ENCODE measurements around the gene FAM163A. TPM values are rescaled to one million over a fixed set of nuclear protein-coding genes. Genes with fewer than 3 reads are reported as not detected.

Gene FAM163A
- total RNA-seq, 1 experiment from 2014 or later = not detected

DNA sequence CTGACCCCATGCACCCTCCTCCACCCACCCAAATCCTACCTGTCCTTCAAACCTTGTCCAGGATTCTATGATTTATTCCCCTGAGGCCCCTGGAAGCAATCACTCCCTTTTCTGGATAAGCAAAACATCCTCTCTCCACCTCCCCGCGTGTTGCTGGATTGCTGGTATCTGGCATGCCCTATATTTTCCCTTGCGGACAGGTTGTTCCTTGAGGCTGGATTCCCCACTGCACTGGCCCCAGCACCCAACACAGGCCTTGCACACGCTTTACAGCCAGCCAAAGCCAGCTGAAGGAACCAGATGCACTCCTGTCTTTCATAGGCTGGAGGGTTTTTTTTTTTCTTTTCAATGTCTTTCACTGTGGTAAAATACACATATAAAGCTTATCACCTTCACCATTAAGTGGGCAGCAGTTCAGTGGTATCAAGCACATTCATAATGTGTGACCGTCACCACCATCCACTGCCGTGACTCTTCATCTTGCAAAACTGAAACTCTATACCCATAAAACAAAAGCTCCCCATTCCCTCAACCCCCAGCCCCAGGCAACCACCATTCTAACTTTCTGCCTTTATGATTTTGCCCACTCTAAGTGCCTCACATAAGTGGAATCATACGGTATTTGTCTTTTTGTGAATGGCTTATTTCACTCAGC, 83.7 kb downstream of the FAM163A start:
- Histone ChIP-seq H3K4me1 (ENCODE audit: control insufficient read depth in 1 of 2, insufficient read depth in 2 of 2, low read length in 2 of 2) (peaks cover 0 to 6% of the 10 kb centered on the region in 2 experiments; a peak in 1 of 4 replicates), H3K4me3 (replicated peaks in 1 of 2; ENCODE audit: low read depth in 1 of 2, low read length in 2 of 2) (no peak overlapping the region), H3K36me3 (ENCODE audit: control insufficient read depth in 1 of 2, insufficient read depth in 2 of 2, low read length in 2 of 2) (no peaks in the 10 kb centered on the region), H3K27me3 (ENCODE audit: insufficient read depth, low read length) (no peaks in the 10 kb centered on the region), H3K27ac (ENCODE audit: low read depth, low read length) (no peak overlapping the region), H3K9ac (ENCODE audit: low read length) (no peak overlapping the region), H2AFZ (ENCODE audit: low read depth, low read length, poor library complexity, severe bottlenecking) (no peak overlapping the region), H3K9me2 (ENCODE audit: insufficient read depth) (no peaks in the 10 kb centered on the region), H4K20me1 (ENCODE audit: insufficient read depth) (no peaks in the 10 kb centered on the region), H3K79me2 (ENCODE audit: insufficient read depth, low read length) (no peaks in the 10 kb centered on the region), H3K9me3 (ENCODE audit: control insufficient read depth in 1 of 2, insufficient read depth in 1 of 2, low read depth in 1 of 2, low read length in 2 of 2) (no peaks in the 10 kb centered on the region), H3K4me2 (ENCODE audit: low read length) (no peak overlapping the region)
- ChIA-PET RAD21 (ENCODE audit: low non-redundant PET in 1 of 2, low total read pairs in 2 of 2, uncharacterized antibody in 2 of 2, unreplicated experiment in 2 of 2) (no interaction called here), POLR2A (no interaction called here), CTCF (no interaction called here)
- intact Hi-C loops (cut with micrococcal nuclease) = no loop called here
- ATAC-seq = no peak
- no TSS peak for BruUV-seq (replicated peaks)
- TF ChIP-seq FOSL1 (IDR thresholded peaks at IDR 0.05; ENCODE audit: low read depth) = no peak
- no peak for TF ChIP-seq ELF1 (IDR thresholded peaks at IDR 0.05; ENCODE audit: borderline replicate concordance, low read depth)
- no peak for TF ChIP-seq POLR2A (IDR thresholded peaks at IDR 0.05; ENCODE audit: borderline replicate concordance, extremely low read depth, insufficient read depth, insufficient read length)
- no peak for TF ChIP-seq SIN3A (IDR thresholded peaks at IDR 0.05; ENCODE audit: low read depth)
- TF ChIP-seq, protein P1, sequence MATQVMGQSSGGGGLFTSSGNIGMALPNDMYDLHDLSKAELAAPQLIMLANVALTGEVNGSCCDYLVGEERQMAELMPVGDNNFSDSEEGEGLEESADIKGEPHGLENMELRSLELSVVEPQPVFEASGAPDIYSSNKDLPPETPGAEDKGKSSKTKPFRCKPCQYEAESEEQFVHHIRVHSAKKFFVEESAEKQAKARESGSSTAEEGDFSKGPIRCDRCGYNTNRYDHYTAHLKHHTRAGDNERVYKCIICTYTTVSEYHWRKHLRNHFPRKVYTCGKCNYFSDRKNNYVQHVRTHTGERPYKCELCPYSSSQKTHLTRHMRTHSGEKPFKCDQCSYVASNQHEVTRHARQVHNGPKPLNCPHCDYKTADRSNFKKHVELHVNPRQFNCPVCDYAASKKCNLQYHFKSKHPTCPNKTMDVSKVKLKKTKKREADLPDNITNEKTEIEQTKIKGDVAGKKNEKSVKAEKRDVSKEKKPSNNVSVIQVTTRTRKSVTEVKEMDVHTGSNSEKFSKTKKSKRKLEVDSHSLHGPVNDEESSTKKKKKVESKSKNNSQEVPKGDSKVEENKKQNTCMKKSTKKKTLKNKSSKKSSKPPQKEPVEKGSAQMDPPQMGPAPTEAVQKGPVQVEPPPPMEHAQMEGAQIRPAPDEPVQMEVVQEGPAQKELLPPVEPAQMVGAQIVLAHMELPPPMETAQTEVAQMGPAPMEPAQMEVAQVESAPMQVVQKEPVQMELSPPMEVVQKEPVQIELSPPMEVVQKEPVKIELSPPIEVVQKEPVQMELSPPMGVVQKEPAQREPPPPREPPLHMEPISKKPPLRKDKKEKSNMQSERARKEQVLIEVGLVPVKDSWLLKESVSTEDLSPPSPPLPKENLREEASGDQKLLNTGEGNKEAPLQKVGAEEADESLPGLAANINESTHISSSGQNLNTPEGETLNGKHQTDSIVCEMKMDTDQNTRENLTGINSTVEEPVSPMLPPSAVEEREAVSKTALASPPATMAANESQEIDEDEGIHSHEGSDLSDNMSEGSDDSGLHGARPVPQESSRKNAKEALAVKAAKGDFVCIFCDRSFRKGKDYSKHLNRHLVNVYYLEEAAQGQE (IDR thresholded peaks at IDR 0.05; ENCODE audit: low read depth) = no peak
- TF ChIP-seq CBX3 (IDR thresholded peaks at IDR 0.05; ENCODE audit: low read depth) = no peak
- no peak for TF ChIP-seq POLR2AphosphoS5 (IDR thresholded peaks at IDR 0.05; ENCODE audit: low read depth, low read length)
- TF ChIP-seq SP1 (IDR thresholded peaks at IDR 0.05; ENCODE audit: low read depth) = no peak
- TF ChIP-seq JUND (IDR thresholded peaks at IDR 0.05) = no peak
- no peak for DNase-seq (ENCODE audit: low read depth, low spot score)
